Activated CD4-positive, alpha-beta T cell treated with anti-CD3 and anti-CD28 coated beads for 1 hour (primary cell): ENCODE results near the gene VDAC1.
"Not testable (repeated sequence)": the region's sequence is repeated elsewhere in the genome, so short reads cannot be mapped to it uniquely, and the experiment has no call there.

Experiments
- DNase-seq: peaks from one replicate; pipeline ENCODE4 v3.0.0-alpha.2; 2020

Gene VDAC1

GRCh38 chr5:133938039-133938821 lies 66.5 kb downstream of the VDAC1 start:
- no peak for DNase-seq

GRCh38 chr5:133937628-133938027 lies 67.1 kb downstream of the VDAC1 start:
- DNase-seq, result not testable (repeated sequence)

- DNase-seq, result no peak
These were observed 68.1 kb downstream of the VDAC1 start for GRCh38 chr5:133936651-133937015.

- not testable (repeated sequence) for DNase-seq
These were observed 68.7 kb downstream of the VDAC1 start for GRCh38 chr5:133935991-133936650.

- DNase-seq, result no peak
These were observed 69.2 kb downstream of the VDAC1 start for GRCh38 chr5:133935667-133935940.

GRCh38 chr5:133934822-133935666 lies 69.7 kb downstream of the VDAC1 start:
- DNase-seq, result no peak

- DNase-seq, result no peak
These were observed 70.5 kb downstream of the VDAC1 start for GRCh38 chr5:133934311-133934710.

GRCh38 chr5:133933670-133934295 lies 71.0 kb downstream of the VDAC1 start:
- DNase-seq, result no peak

GRCh38 chr5:133933169-133933509 lies 71.6 kb downstream of the VDAC1 start:
- no peak for DNase-seq

- no peak for DNase-seq
These were observed 72.2 kb downstream of the VDAC1 start for GRCh38 chr5:133932441-133933168.

GRCh38 chr5:133931546-133931945 lies 73.2 kb downstream of the VDAC1 start:
- DNase-seq, result no peak

- DNase-seq, result no peak
These were observed 74.0 kb downstream of the VDAC1 start for GRCh38 chr5:133930813-133931090.

- DNase-seq, result peak; percentile 34
These were observed 74.5 kb downstream of the VDAC1 start for GRCh38 chr5:133930061-133930812.

GRCh38 chr5:133928587-133929393 lies 76.0 kb downstream of the VDAC1 start:
- DNase-seq, result no peak

- DNase-seq, result no peak
These were observed 77.2 kb downstream of the VDAC1 start for GRCh38 chr5:133927300-133928180.

- DNase-seq, result no peak
These were observed 78.1 kb downstream of the VDAC1 start for GRCh38 chr5:133926489-133927299.

GRCh38 chr5:133925866-133926488 lies 78.8 kb downstream of the VDAC1 start:
- DNase-seq, result no peak

- DNase-seq, result no peak
These were observed 79.5 kb downstream of the VDAC1 start for GRCh38 chr5:133925269-133925668.
